Body of pancreas (tissue), 4 donors: ENCODE data around the gene PSEN1.

Experiments
- CTCF ChIP-seq, 7 experiments: fragments of 450-650 bp in 4 of 7; fragments of 200-600 bp in 3 of 7; sonication (generic) in 3 of 7; IDR thresholded peaks; one replicate each; pipeline ENCODE4 v1.5.1; 2016 to 2019; ENCODE audit warnings: antibody characterized with exemption in 7 of 7
- POLR2A ChIP-seq, 3 donors: fragments of 450-650 bp; IDR thresholded peaks; one replicate each; pipeline ENCODE4 v1.6.1; 2016; ENCODE audit warnings: antibody characterized with exemption in 3 of 3, mild to moderate bottlenecking in 2 of 3

- no peak for TF ChIP-seq POLR2A (IDR thresholded peaks at IDR 0.05)
- TF ChIP-seq CTCF (IDR thresholded peaks at IDR 0.05) = no peak
Observed at GRCh38 chr14:73234586-73235394, 98.5 kb downstream of the PSEN1 start.
